Body of pancreas (tissue), 4 donors: ENCODE measurements around the gene DGKG.

Source experiments
- CTCF ChIP-seq, 7 experiments: fragments of 450-650 bp in 4 of 7; fragments of 200-600 bp in 3 of 7; sonication (generic) in 3 of 7; IDR thresholded peaks; one replicate each; pipeline ENCODE4 v1.5.1; 2016 to 2019; ENCODE audit warnings: antibody characterized with exemption in 7 of 7
- POLR2A ChIP-seq, 3 donors: fragments of 450-650 bp; IDR thresholded peaks; one replicate each; pipeline ENCODE4 v1.6.1; 2016; ENCODE audit warnings: antibody characterized with exemption in 3 of 3, mild to moderate bottlenecking in 2 of 3

- TF ChIP-seq CTCF (IDR thresholded peaks at IDR 0.05) (no peak), POLR2A (IDR thresholded peaks at IDR 0.05) (no peak)
Measured at GRCh38 chr3:186176373-186176990, 185.6 kb downstream of the DGKG start.
